NCI-H748 (cell line): ENCODE results near the gene TTC33.
"Not testable (repeated sequence)": the region's sequence is repeated elsewhere in the genome, so short reads cannot be mapped to it uniquely, and the experiment has no call there.

Experiments used
- DNase-seq: peaks from one replicate; lab custom pipeline; 2025; ENCODE audit not compliant: unreplicated experiment; lab: John Stamatoyannopoulos, UW

TTC33 gene

DNA sequence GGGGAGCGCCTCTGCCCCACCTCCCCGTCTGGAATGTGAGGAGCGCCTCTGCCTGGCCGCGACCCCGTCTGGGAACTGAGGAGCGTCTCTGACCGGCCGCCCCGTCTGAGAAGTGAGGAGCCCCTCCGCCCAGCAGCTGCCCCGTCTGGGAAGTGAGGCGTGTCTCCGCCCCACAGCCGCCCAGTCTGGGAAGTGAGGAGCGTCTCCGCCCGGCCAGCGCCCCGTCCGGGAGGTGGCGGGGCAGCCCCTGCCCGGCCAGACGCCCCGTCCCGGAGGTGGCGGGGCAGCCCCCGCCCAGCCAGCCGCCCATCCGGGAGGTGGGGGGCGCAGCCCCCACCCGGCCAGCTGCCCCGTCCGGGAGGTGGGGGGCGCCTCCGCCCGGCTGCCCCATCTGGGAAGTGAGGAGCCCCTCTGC lies 33.3 kb downstream of the TTC33 start:
- not testable (repeated sequence) for DNase-seq

DNA sequence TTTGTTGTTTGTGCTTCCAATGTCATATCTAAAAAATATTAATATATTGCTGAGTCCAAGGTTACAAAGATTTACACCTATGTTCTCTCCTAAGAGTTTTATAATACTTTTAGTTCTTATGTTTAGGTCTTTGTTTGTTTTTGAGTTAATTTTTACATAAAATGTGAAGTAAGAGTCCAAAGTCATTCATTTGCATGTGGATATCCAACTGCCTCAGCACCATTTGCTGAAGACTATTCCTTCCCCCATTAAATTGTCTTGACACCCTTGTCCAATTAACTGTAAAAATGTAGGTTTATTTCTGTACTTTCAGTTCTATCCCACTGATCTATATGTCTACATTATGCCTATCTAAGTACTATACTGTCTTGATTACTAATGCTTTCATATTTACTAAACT lies 35.7 kb downstream of the TTC33 start:
- DNase-seq = no peak

DNA sequence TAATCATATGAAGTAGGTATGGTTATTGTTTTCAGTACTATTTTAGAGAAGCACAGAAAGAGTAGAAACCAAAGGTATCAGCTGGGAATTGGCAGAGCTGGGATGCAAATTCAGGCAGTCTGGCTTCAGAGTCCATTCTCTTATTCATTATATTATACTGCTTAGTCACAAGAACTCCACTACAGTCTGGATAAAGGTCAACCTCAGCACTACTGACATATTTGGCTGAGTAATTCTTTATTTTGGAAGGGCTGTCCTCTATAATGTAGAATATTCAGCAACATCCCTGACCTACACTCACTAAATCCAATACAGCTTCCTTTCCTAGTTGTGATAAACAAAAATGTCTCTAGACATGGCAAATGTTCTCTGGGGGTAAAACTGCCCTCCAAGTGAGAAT lies 38.5 kb downstream of the TTC33 start:
- DNase-seq = no peak

DNA sequence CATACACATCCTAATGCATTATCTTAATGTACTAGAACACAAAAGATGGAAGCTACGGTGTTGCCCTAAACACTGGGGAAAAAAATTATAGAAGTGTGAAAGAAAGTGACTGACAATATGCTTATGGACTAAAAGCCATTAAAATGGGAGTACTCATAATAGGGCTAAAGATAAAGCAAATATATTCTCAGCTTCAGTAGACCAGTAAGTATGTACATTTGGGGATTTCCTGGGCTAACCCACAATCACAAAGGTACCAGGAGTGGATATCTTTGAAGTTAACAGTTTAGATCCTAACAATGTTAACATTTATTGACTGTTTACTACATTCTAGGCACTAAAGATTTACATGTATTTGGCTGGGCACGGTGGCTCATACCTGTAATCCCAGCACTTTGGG lies 39.2 kb downstream of the TTC33 start:
- no peak for DNase-seq

DNA sequence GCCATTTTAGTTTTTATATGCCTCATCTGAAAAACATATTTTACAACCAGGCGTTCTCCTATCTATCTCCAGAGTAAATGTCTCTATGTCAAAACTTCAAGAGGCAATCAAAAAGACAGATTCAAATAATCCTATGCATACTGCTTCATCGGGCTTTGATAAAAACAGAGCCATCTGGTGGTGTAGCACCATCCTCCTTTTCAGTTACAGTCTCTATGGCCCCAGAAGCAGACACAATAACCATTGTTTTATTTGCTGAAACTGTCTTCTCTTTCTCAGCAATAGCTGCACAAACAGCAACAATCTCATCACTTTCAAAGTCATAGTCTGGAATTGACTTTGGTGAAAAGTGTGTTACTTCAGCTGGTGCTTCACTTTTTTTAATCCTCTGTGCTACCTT lies 39.8 kb downstream of the TTC33 start:
- peak; percentile 32 for DNase-seq

DNA sequence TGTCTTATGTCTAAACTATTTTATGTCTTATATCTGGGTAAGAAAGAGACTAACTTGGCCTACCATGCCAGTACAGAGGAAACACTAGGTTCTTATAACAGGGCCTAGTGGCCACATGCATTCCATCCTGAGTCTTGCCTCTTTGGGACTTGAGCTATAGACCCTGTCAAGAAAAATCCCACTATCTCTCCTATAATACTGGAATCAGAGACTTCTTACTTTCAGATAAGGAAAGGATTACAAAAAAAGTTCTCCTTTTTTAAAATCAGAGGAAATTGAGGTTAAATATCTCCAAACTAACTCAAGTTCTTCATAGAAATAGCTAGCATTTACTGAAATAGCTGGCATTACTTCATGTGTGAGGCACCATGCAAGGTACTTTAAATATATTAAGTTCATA lies 41.8 kb downstream of the TTC33 start:
- DNase-seq = no peak

DNA sequence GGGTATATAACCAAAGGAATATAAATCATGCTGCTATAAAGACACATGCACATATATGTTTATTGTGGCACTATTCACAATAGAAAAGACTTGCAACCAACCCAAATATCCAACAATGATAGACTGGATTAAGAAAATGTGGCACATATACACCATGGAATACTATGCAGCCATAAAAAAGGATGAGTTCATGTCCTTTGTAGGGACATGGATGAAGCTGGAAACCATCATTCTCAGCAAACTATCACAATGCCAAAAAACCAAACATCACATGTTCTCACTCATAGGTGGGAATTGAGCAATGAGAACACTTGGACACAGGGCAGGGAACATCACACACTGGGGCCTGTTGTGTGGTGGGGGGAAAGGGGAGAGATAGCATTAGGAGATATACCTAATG lies 45.2 kb downstream of the TTC33 start:
- not testable (repeated sequence) for DNase-seq

DNA sequence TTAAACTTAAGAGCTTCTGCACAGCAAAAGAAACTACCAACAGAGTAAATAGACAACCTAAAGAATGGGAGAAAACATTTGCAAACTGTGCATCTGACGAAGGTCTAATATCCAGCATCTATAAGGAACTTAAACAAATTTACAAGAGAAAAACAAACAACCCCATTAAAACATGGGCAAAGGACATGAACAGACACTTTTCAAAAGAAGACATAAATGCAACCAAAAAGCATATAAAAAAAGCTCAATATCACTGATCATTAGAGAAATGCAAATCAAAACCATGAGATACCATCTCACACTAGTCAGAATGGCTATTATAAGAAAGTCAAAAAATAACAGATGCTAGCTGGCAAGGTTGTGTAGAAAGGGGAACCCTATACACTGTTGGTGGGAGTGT lies 50.3 kb downstream of the TTC33 start:
- DNase-seq = not testable (repeated sequence)

DNA sequence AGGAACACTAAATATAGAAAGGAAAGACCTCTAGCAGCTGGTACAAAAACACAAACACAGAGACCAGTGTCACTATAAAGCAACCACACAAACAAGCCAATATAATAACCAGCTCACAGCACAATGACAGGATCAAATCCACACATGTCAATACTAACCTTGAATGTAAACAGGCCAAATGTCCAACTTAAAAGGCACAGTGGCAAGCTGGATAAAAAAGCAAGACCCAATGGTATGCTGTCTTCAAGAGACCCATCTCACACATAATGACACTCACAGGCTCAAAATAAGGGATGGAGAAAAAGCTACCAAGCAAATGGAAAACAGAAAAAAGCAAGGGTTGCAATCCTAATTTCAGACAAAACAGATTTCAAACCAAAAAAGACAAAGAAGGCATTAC lies 53.7 kb downstream of the TTC33 start:
- DNase-seq = not testable (repeated sequence)

DNA sequence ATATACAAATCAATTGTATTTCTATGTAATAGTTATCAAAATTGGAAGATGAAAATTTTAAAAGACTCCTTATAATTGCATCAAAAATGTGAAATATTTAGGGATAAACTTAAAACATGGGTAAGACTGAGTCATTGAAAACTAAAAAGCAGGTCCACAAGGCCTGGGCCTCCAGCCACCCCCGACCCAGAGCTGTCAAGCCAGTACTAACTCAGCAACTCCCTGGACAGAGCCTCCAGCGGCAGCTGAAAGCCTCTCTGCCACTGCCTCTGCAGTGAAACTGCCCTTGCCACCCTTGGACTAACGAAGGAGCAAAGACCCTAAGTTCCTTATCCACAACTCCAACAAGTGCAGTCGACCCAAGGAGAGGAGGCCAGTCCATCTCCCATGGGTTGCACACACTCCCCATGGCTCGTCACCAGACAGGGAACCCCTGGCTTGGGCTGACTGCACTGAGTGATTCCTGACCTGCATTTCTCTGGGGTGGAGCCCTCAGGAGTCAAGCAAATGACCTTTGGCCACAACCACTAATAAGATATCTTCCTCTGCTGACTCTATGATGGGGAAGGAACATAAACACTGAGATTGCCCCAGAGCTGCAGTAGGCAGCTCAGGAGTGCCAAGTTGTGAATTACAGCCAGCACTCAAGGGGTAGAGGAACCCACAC lies 55.5 kb downstream of the TTC33 start:
- DNase-seq = no peak

DNA sequence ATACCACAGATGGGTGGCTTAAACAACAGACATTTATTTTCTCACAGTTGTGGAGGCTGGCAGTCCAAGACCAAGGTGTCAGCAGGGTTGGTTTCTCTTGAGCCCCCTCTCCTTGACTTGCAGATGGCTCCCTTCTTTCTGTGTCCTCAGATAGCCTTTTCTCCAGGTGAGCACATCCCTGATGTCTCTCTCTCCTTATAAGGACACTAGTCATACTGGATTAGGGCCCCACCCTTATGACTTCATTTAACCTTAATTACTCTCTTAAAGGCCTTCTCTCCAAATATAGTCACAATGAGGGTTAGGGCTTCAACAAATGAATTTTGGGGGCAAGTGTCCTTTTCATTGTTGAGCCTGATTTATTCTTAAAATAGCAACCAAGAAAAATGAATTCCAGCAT lies 61.3 kb downstream of the TTC33 start:
- DNase-seq = no peak

DNA sequence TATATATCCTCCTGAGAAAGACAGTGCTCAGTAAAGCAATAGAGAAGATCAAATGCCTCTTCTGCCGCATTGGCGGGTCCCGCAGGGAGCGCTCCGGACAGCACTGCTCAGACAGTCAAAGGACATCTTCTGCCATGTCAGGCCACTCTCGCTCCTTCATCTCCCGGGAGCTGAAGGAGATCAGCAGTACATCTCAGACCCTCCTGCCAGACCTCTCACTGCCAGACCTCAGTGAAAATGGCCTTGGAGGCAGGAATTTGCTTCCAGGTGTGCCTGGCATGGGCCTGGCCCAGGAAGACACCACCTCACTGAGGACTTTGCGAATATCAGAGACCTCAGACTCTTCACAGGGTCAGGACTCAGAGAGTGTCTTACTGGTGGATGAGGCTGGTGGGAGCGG lies 63.9 kb downstream of the TTC33 start:
- no peak for DNase-seq

DNA sequence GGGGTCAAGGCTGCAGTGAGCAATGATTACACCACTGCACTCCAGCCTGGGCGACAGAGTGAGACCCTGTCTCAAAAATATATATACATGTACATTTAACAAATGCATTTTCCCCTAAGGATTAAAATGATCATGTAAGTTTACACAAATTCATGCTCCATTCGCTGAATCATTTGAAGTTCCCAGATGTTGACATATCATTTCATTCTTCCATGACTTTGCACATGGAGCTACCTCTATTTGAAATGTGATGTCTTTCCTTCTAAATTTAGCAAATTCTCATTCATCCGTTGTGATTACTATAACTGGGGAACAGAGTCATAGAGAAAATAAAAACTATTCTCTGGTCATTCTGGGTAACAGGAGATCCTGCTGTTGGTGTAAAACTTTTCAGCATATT lies 65.5 kb downstream of the TTC33 start:
- DNase-seq = no peak

DNA sequence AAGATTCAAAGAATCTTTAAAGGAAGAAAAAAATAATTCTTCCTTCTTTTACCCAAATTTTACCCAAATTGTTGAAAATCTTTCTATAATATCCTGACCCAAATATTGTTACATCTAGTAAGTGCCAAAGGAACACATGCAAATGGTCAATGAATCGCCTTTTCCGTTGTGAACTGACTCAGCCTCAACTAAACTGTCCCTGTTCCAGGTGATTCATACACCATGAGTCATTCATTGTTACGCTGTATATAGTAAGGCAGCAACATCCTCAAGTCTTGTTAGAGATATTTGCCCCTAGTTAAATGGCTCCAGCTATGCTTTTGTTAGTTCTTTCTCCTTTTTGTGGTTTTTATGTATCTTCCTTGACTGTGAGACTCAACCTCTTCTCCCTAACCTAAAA lies 66.3 kb downstream of the TTC33 start:
- no peak for DNase-seq

DNA sequence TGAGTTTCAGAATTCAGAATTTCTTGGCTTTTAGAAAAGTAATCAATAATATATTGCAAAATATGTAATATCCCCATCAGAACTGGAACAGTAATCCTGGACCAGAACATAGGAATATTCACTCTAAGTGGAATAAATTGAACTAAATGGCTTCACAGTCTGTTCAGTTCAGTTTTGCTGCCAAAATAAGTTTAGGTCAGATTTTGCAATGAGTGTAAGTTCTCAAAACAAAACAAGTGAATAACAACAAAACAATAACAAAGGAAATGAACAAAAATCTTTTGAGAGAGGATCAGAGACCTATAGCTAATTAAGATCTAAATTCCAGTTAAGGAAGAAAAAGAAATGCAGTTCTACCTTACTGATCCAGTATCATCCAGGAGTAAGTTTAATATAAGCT lies 66.8 kb downstream of the TTC33 start:
- DNase-seq = no peak

DNA sequence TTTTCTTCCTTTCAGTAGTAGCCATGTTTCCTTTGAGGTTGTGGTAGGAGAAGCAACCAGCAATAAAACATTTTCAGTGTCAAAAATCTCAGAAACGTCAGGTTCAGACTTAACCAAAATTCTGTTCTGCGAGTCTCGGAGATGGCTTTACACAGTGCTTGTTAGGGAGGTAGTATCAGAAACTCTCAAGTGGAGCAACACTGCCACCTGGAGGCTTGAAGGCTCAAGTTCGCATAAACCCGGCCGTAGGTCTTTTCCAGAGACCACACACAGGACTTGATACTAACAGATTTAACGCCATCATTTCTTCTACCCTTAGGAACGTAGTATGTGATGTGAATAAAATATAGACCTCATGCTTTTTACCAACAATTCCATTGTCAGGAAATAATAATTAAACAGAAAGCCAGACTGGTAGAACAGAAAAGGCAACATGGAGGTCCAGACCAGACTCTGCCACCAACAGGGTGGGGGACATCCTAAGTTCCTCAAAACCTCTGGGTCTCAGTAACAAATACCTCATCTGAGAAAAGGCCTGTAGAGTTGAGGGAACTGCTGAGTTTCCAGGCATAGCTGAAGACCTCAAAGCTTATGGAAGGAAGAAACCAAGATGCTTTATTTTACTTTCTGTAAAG lies 67.5 kb downstream of the TTC33 start:
- peak; percentile 93 for DNase-seq

DNA sequence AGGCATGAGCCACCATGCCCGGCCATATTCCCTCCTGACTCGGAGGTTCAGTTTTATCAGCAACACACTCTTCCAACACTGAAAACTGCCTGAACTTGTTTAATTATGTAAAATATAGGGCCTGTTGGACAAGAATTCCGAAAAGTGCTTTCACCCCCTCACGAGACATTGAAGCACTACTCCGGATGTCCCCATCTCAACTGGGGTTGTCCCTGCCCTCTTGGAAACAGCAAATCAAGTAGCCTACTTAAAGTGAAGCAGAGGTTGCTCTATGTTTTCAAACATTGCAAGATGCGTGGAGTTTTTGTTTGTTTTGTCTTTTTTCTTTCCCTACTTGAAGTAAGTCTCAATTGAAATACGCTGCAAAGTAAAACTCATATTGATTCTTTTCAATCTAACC lies 68.4 kb downstream of the TTC33 start:
- DNase-seq = no peak

DNA sequence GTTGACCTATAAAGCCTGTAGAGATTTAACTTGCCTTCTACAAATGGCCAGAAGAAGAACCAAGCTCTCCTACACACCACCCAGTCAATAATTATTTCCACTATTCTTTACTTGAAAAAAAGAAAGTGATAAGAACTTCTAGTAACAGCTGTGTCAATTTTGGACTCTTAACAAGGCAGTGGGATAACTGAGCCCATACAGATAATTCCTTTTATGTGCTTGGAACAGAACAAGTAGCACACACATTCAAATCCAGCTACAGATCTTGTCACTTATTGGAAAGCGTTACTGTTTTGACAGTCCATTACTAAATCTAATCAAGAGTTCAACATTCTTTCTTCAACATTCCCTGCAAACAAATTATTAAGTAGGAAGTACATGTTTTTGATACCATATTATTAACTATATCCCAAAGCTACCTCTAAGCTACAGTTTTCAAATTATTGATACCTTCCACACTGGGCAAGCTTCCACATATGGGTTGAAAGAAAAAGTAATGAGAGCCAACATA lies 69.7 kb downstream of the TTC33 start:
- no peak for DNase-seq

DNA sequence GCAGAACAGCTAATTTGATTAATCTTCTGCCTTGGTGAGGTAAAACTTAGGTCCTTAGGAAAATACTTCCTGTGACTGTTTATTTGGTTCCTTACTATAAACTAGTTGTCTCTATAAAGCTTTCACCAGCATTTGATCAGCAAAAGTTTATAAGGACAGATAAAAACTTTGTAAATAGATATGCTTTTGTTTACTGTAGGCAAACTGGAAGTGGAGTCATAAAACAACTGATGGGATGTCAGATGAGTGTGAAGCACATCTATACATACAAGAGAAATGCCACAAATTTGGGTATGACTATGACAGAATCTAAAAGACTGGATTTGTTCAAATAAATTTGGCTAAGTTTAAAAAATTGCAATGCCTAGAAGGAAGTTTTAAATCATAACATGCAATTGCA lies 70.6 kb downstream of the TTC33 start:
- DNase-seq = no peak

DNA sequence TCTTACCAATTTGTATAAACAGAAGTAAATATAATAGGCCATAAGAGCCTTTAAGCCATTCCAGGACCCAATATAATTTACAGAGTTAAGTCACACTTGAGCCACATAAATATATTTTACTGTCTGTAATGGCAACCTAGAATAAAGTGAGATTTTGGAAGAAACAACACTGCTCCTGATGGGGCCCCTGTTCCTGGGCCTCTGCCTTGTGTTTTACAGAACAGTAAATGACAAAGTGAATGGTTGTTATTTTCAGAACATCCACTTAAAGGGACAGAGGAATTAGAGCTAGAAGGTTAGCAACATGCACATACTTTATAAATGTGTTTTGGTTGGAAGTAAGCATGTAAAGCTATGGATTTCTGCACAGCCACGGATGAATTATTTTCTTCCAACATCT lies 72.5 kb downstream of the TTC33 start:
- DNase-seq = no peak

DNA sequence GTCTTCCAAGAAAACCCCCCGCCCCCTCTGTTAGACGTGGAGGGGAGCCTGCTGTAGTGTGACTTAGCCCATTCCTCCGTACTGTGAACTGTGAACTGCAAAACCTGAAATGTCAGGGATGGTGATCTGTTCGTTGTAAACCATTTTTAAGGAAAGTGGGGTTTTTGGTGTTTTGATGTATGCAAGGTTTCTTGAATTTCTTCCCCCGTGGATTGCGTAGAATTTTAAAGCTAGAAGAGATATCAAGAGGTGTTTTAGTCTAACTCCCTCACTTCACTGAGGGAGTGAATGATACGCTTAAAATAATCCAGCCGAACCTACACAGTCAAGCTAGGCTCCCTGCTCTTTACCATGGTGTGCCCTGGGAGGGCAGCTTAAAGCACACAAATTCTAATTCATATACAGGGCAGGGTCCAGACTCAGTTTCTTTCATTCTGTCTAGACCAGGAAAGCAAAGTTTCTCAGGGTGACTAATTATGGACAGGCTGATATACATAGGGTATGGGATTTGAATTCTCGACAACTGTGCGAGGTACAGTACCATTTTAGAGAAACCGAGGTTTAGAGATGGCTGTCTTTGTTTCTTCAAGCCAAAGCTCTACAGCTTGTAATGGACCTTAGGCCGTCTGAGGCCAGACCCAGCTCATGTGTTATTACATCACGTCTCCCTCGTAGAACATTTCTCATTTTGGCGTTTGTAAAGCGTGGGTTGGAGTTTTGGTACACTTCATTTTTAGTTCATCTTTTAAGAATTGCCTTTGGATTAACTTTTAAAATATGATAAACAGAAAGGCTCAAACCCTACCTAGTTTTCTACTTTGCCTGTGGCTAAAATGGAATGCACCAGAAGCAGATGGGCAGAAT lies 73.4 kb downstream of the TTC33 start:
- DNase-seq = no peak
